ENCODE results near the gene BRAP.
A peak's percentile ranks its signal among the peaks of the same experiment; 100 is the strongest.

The BRAP gene

DNA sequence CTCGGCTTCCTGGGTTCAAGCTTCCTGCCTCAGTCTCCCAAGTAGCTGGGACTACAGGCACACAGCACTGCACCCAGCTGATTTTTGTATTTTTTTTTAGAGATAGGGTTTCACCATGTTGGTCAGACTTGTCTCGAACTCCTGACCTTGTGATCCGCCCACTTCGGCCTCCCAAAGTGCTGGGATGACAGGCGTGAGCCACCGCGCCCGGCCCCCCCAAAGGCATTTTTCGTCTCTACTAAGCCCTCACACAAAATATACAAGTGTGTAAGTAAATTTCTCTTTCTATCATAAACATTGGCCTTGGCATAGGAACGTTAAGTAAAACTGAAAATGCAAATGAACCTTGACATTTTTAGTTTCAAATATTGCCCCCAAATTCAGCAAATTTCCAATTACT lies 2.2 kb upstream of the BRAP start:
- no peak overlapping the region for H3K27ac ChIP-seq
- TF ChIP-seq, protein P1, sequence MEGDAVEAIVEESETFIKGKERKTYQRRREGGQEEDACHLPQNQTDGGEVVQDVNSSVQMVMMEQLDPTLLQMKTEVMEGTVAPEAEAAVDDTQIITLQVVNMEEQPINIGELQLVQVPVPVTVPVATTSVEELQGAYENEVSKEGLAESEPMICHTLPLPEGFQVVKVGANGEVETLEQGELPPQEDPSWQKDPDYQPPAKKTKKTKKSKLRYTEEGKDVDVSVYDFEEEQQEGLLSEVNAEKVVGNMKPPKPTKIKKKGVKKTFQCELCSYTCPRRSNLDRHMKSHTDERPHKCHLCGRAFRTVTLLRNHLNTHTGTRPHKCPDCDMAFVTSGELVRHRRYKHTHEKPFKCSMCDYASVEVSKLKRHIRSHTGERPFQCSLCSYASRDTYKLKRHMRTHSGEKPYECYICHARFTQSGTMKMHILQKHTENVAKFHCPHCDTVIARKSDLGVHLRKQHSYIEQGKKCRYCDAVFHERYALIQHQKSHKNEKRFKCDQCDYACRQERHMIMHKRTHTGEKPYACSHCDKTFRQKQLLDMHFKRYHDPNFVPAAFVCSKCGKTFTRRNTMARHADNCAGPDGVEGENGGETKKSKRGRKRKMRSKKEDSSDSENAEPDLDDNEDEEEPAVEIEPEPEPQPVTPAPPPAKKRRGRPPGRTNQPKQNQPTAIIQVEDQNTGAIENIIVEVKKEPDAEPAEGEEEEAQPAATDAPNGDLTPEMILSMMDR (IDR thresholded peaks at IDR 0.05) = no peak
- TF ChIP-seq ZFX (IDR thresholded peaks at IDR 0.05; ENCODE audit: borderline replicate concordance) = no peak

DNA sequence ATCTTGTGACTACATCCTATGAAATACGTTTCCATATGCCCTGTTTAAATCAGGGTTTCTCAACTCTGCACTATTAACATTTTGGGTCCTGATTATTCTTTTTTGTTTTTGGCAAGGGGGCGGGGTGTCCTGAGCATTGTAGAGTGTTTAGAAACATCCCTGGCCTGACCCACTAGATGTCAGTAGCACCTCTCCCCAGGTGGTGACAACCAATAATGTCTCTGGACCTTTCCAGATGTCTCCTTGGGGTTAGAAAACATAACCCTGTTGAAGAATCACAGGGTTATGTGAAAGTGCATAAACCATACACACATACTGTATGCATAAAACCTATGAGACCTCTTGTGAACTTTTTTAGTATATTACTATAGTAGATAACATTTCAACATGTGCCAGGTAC lies 1.5 kb upstream of the BRAP start:
- H3K27ac ChIP-seq = 0 out of 2 replicates have a peak overlapping the region, but pooled peaks have one; percentile 88
- no peak for TF ChIP-seq ZFX (IDR thresholded peaks at IDR 0.05; ENCODE audit: borderline replicate concordance)
- TF ChIP-seq, protein P1 (IDR thresholded peaks at IDR 0.05) = peak; percentile 48

DNA sequence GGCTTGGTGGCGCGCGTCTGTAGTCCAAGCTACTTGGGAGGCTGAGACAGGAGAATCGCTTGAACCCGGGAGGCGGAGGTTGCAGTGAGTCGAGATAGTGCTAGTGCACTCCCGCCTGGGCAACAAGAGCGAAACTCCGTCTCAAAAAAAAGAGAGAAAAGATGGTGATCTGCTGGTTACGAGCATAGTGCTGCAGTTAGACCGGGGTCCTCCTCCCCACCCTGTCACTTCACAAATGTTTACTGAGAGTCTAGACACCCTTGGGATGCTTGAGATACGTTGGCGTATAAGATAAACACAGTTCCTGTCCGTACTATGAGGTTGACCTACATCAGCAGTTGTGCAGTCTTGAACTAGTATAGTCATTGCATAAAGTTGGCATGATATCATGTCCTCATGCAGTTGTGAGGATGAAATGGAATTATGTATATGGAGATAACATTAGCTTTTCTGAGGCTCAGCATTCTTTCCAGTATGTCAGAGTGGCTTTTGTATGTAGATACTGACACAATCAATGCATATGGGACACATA lies 884 bp upstream of the BRAP start:
- H3K27ac ChIP-seq = peak overlapping the region; percentile 88
- no peak for TF ChIP-seq ZFX (IDR thresholded peaks at IDR 0.05; ENCODE audit: borderline replicate concordance)
- TF ChIP-seq, protein P1 (IDR thresholded peaks at IDR 0.05) = no peak

DNA sequence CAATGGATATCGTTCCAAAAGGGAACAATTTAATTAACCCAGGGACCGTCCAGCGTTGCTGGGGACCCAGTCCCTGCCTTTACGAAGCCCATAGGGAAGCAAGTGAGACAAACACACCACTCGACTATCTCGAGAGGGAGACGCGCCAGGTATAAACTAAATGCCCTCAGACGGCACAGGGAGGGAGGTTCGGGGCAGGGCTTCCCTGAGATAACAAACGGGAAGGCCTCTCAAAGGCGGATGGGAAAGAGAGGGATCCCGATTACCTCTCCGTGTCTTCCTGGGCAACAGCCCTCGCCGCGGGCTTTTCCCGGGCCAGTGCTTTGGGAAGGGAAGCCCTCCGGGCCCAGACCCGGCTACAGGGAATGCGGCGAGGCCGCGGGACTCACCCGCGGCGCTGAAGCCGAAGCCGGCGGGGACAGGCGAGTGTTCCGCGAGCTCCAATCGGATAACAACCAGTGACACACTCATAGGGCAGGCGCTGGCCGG lies 390 bp downstream of the BRAP start:
- TF ChIP-seq ZFX (IDR thresholded peaks at IDR 0.05; ENCODE audit: borderline replicate concordance) = no peak
- TF ChIP-seq, protein P1 (IDR thresholded peaks at IDR 0.05) = no peak
- H3K27ac ChIP-seq = peak overlapping the region; percentile 88

DNA sequence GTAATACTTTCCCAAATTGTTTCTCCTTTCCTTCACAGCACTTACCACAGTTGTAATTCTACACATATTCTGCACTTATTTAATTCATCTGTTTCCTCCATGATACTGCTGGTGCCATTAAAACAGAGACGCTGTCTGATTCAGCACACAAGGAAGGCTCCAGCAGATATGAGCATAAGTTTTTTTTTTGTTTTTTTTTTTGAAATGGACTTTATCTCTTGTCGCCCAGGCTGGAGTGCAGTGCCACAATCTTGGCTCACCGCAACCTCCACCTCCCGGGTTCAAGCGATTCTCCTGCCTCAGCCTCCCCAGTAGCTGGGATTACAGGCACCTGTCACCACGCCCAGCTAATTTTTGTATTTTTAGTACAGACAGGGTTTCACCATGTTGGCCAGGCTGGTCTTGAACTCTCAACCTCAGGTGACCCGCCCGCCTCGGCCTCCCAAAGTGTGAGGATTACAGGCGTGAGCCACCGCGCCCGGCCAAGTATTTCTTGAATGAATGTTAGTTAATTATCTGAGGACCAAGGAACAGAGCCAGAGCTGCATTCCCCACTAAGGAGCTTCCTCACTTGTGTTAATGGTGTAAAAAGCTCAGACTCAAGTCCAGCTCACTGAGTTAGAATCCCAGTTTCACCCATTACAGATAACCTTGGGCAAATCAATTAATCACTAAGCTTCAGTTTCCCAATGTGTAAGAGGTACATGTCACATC lies 1.1 kb downstream of the BRAP start:
- peak overlapping the region; percentile 88 for H3K27ac ChIP-seq

DNA sequence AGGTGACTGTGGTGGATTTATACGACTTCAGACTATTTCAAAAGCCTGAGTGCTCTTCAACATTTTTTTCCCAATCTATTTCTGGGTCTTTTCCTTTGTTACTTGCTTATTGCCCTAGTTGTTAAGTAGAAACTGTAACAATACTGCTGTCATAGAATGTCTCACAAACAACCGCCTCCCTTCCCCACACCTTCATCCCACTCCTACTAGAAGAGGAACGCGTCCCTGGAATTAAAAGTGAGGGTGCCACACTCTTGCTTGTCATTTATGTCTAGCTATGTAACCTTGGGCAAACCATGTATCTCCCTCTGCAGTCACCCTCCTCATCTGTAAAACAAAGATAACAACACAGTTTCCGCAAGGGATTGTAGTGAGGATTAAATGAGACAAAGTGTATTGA lies 8.6 kb downstream of the BRAP start:
- TF ChIP-seq, protein P1 (IDR thresholded peaks at IDR 0.05) = no peak
- no peak for TF ChIP-seq ZFX (IDR thresholded peaks at IDR 0.05; ENCODE audit: borderline replicate concordance)
- no peak overlapping the region for H3K27ac ChIP-seq

DNA sequence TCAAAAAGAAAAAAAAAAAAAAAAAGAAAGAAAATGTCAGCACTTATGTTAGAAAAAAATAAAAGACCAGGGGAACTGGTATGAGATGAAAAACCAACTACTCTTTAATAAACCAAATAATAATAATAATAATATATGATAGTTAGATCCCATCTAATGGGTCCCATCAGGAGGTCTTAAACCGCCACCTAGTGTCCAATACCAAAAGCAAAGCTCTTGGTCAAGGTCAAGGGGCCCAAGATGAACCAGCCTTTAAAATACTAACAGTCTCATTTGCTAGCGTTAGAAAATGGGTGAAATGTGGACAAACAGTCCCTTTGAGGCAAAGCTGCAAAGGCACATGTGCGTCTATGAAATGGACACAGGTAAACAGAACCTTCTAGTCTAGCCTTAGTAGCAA lies 12.3 kb downstream of the BRAP start:
- H3K27ac ChIP-seq = no peak overlapping the region
- TF ChIP-seq, protein P1 (IDR thresholded peaks at IDR 0.05) = peak; percentile 75
- TF ChIP-seq ZFX (IDR thresholded peaks at IDR 0.05; ENCODE audit: borderline replicate concordance) = no peak

Data from 22Rv1 (cell line).